Nasal cavity respiratory epithelium epithelial cell of viscerocranial mucosa (primary cell): ENCODE results near the gene CABP1. TPM values are rescaled to one million over a fixed set of nuclear protein-coding genes. Genes with fewer than 3 reads are reported as not detected.

Experiments
- total RNA-seq: library from RNA; depleted of rRNA; stranded (reverse); fragments of >200 nt; gene quantifications from 2 replicates; pipeline ENCODE4 v1.2.3, GENCODE V29; 2014

Gene CABP1
- total RNA-seq: under 0.01 TPM in 1 of 2 replicates, not detected in the other

GRCh38 chr12:120639771-120640721 lies at the start of gene CABP1:
CABP1 (plus strand) TSS chr12:120640626; CDS start chr12:120640686, 60 bp downstream.

GRCh38 chr12:120686690-120687577 lies 46.5 kb downstream of the CABP1 start, which contains the start of gene MLEC:
MLEC (plus strand) TSS chr12:120687149; CDS start chr12:120687297, 148 bp downstream.

GRCh38 chr12:120710031-120710804 lies 69.8 kb downstream of the CABP1 start, which contains the start of gene UNC119B:
UNC119B (plus strand) TSS chr12:120710458; CDS start chr12:120710475, 17 bp downstream.

Other genes with a start within 250 kb of the CABP1 start
- 381 and 699 TPM in 2 replicates for gene COX6A1, start 202.5 kb upstream of the CABP1 start, total RNA-seq
- 27.8 and 70.1 TPM in 2 replicates for gene TRIAP1, start 194.2 kb upstream of the CABP1 start, total RNA-seq
- 22.2 and 22.4 TPM in 2 replicates for gene GATC, start 194.2 kb upstream of the CABP1 start, total RNA-seq
- 218 and 289 TPM in 2 replicates for gene SRSF9, start 170.9 kb upstream of the CABP1 start, total RNA-seq
- 281 and 342 TPM in 2 replicates for gene DYNLL1, start 144.5 kb upstream of the CABP1 start, total RNA-seq
- 41.3 and 42.4 TPM in 2 replicates for gene COQ5, start 111.5 kb upstream of the CABP1 start, total RNA-seq
- gene RNF10, start 106.3 kb upstream of the CABP1 start, total RNA-seq: 160 and 314 TPM in 2 replicates
- gene POP5, start 59.2 kb upstream of the CABP1 start, total RNA-seq: 30.3 and 44.8 TPM in 2 replicates
- 83.6 and 108 TPM in 2 replicates for gene MLEC, start 46.5 kb downstream of the CABP1 start, total RNA-seq
- 22.2 and 29.9 TPM in 2 replicates for gene UNC119B, start 69.8 kb downstream of the CABP1 start, total RNA-seq
- gene ACADS, start 85.2 kb downstream of the CABP1 start, total RNA-seq: 5.2 and 6.2 TPM in 2 replicates